T-helper 9 cell (primary cell): ENCODE data around the gene SMOC2.

Experiments
- DNase-seq: peaks from one replicate; pipeline ENCODE4 v3.0.0-alpha.2; 2020

The SMOC2 gene

DNA sequence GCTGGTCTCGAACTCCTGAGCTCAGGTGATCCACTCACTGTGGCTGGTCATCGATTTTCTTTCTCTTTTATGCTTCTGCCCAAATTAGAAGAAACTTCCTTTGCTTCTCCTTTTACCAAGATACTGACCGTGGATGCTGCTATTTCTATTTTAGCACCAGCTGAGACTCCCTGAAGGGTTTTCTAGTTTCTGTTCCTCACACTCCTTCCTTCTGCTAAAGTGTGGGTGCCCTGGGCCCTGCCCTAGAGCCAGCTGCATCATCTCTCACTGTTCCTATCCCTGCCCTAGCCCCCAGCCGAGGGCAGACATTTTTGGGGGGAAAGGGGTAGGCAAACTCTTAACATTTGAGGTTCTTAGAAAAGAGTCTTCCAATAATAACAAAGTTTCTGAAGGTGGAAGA, 6.3 kb downstream of the SMOC2 start:
- DNase-seq: no peak

DNA sequence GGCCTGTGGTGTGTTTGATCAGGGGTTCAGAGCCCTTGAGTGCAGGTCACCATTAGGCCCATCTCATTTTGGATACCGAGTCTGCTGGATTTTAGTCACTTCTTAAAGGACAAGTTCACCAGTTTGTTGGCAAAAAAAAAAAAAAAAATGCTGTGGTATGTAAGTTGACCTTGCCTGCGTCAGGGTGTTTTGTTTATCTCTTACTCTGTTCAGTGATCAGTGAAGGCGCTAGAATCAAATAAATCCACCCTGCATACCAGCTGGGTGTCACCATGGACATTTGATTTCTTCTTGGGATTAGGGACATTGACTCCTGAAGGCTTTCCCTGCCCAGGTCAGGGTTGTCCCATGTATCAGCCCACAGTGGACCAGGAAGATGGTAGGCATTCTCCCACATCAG, 6.7 kb downstream of the SMOC2 start:
- DNase-seq: no peak

GRCh38 chr6:168448243-168448855, 7.4 kb downstream of the SMOC2 start:
- DNase-seq: no peak

DNA sequence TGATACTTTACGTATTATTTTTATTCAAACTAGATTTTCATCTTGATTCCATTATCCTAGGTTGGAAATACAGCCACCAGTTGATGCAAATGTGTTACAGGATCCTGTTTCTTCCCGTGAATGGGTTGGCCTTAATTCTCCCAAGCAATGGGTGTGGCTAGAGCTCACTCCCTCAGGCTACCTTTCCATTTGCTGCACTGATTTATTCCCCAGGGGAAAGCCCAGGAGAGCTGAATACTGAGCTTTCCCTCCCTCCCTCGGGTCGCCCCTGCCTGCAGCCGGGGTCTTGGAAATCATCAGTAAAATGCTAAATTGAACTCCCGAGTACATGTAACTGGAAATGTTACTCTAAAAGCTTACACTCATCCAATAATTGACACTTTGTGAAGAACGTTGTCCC, 9.9 kb downstream of the SMOC2 start:
- DNase-seq: no peak

DNA sequence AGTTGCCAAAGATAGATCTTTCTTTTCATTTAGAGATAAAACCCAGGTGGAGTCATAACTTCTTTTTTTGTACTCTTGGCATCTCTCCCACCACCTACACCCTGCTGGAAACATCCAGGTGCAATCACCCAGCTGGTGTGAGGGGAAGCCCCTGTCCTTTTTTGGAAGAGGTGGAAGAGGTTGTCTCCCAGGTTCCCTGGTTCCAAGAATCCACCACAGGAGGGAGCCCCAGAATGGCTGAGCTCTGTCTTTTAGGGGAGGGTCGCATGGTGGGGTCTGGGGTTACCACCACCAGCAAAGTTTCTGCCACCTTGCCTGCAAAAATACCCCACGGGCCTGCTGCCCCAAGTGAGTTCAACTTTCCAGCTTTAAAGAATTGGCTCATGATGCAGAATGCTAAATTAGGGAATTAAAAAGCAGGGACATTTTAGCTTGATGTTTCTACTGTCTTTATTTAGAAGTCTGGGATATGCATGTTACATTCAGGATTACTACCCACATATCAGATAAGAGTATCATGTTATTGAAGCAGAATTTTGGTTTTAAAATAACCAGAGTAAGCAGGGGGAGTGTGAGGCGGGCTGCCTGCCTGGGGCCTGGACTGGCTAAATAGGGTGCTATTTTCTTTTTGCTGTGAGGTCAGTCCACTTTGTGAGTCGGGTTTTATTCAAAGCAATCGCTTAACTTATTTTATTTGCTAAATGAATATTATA, 11.0 kb downstream of the SMOC2 start:
- no peak for DNase-seq

DNA sequence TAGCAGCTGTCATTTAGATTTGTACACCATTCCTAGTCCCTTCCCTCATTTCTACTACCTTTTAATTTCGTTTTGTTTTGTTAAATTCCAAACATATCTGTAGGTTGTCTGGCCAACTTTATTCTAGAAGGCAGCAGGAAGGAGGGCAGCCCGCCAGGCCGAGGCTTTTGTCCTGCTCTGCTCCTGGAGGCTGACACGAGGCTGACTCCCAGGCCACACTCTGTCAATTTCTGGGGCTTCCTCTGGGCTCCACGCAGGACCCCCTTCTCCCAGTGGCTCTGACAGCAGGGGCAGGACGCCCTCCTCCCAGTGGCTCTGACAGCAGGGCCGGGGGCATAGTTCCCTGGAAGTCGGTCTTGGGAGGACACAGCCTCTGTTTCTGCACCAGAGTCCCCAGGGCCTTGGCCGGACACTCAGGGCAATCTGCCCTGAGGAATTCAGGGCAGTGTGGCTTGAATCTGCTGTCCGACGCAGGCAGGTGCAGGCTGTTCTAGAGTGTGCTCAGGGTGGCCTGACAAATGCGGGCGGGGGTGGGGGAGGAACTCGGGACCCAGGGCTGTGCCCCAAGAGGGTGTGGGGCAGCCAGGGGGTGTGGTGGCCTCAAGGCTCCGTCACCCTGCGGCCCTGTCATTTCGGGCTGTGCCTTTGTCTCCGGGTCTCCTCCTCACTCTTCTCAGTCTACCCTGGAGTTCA, 11.8 kb downstream of the SMOC2 start:
- DNase-seq: no peak

- DNase-seq: no peak
Measured at GRCh38 chr6:168455847-168456530, 15.0 kb downstream of the SMOC2 start.

DNA sequence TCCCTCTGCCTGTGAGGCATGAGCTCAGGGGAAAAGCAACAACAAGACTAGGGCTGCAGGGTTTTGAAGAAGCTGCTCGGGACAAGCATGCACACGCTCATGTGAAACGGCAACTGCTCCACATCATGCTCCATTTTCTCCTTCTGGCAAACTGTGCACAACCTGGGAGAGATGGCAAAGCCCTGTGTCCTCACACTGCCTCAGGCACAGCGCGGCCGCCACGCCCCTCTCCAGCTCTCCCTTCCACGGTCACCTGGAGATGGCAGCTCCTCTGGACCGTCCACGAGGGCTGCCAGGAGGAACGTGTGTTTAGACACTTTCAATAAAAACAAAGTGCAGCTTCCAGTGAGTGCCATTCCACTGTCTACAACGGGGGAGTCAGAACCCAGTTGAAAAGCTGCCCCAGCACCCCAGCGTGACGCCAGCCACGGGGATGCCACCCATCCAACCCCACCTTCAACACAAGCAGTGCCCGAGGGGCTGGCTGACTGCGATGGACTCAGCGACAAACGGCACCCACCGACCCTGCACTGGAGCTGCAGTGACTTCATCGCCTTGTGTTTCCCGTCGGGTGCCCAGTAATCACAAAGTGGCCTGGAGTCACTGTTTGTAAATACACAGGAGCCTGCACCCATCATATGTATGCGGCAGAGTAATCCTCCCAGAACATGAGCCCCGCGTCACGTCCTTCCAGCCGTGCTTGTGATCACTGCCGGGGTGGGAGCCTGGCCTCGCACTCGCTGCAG, 16.1 kb downstream of the SMOC2 start:
- DNase-seq: no peak

DNA sequence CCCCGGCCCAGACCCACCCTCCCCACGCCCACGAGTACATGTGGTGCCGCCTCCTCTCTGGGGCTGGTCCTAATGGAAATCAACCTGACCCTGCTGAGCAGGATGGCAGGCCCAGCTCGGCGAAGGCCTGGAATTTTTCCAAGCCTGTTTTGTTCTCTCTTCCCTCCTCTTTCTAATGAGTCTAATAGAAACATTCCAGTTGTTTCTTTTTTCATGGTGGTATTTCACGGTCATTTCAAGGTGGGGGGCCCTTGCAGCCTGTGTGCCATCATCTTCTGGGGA, 16.6 kb downstream of the SMOC2 start:
- DNase-seq: no peak

DNA sequence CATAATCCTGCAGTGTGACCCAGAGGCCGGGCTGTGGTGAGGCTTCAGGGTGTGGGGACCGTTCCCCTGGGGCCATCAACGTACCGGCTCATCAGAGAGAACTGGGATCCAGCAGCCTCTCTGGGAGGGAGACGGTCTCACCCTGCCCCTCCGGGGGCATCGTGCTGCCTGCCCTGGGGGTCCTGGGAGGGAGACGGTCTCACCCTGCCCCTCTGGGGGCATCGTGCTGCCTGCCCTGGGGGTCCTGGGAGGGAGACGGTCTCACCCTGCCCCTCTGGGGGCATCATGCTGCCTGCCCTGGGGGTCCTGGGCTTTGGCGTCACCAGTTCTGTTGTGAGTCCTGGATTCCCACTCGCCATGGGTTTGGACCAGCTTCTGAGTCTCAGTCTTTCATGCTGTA, 17.1 kb downstream of the SMOC2 start:
- DNase-seq: no peak

DNA sequence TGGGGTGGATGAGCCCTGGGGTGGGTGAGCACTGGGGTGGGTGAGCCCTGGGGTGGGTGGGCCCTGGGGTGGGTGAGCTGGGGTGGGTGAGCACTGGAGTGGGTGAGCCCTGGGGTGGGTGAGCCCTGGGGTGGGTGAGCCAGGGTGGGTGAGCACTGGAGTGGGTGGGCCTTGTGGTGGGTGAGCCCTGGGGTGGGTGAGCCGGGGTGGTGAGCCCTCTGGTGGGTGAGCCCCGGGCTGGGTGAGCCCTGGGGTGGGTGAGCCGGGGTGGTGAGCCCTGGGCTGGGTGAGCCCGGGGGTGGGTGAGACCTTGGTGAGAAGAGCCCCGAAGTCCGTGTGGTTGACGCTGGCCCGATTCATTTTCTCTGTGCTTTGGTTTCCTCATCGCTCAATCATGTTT, 18.6 kb downstream of the SMOC2 start:
- no peak for DNase-seq

DNA sequence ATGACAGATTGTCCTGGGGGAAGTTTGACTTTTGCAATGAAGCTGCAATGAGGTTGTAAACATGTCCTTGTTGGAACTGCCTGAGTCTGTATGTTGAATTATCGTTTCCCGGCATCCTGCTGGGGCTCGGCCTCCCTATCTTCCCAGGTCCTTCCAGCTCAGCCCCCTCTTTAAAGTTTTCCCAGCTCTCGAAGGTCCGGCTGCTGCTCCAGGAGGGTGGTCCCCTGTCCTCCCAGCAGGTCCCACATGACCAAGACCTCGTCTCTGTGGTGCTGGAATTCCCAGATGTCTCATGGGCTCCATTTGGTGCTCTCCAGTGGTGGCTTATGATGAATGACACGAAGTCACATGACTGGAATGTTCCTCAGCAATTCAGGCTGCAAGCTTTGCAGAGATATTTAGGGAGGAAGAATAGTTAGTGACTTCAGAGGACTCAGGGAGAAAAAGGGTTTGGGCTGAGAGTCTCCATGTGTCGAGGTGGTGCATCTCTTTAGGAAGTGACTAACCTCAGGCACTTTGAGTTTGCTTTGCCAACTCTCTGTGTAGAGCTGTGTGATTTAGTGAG, 21.4 kb downstream of the SMOC2 start:
- DNase-seq: no peak

GRCh38 chr6:168464546-168464945, 23.6 kb downstream of the SMOC2 start:
- no peak for DNase-seq

- no peak for DNase-seq
Measured at GRCh38 chr6:168468045-168468444, 27.1 kb downstream of the SMOC2 start.

DNA sequence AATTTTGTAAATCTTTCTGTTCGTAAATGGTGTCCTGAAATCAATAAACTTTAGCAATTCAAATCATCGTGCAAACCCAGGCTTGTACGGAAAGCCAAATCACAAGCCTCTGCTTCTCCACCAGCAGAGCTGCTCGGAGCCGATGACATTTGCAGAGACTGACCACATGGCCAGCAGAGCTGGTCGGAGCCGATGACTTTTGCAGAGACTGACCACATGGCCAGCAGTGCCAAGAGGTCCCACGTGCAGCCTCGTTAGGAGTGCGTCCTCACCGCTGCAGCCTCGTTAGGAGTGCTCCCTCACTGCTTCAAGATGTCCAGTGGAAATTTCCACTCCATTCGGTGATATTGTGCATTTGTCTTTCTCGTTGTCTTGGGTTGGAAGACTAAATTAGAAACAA, 28.5 kb downstream of the SMOC2 start:
- no peak for DNase-seq

GRCh38 chr6:168469926-168470325, 28.9 kb downstream of the SMOC2 start:
- DNase-seq: no peak

GRCh38 chr6:168472363-168472762, 31.4 kb downstream of the SMOC2 start:
- no peak for DNase-seq

DNA sequence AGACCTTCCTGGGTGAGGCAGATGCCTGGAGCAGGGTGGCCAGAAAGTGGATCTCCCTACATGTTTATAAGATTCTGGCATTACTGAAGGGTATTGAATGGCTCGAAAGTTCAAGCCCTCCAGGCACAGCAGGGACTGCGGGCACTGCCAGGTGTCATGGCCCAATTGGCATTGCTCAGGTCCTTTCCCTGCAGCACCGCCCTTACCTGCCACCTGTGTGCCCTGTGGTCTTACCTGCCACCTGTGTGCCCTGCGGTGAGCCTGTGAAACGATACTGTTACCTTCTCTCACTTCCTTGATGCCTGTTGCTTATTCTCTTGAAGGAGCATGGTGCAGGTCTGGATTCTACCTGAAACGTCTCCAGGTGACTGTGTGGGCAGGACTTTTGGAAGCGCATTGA, 32.2 kb downstream of the SMOC2 start:
- DNase-seq: no peak

DNA sequence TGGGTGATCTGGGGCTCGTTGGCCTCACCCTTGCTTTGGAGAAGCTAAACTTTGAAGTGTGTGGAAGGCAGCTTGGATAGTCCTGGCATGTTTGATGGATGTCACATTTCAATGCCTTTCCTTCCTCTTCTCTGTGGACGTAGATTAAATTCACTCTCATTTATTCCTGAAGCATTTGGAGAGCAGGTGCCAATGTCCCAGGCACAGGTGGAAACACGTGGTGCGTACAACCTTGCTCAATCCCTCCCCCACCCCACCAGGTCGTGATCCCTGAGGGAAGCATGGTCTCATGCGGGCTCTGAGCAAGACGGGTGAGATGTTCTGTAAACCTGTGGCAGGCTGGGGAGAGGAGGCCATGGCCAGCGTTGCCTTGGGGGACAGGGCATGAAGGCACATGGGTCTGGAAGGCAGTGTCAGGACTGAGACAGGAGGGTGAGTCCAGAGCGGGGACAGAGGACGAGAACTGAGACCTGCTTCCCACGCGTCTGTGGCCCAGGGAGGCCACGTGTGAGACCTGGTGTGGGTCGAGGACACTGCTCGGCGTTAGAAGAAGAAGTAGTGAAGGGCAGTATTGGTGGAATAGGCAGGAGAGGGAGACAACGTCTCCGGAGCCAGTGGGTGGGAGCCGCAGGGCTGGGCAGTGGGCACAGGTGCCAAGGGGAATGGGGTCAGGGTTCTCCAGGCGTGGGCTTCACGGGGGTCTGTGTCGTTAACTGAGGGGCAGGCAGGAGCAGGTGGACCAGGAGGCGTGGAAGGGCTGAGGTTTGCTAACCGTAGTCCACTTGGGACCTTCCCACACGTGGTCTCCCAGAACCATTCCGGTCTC, 34.4 kb downstream of the SMOC2 start:
- DNase-seq: no peak

GRCh38 chr6:168479421-168479820, 38.4 kb downstream of the SMOC2 start:
- DNase-seq: no peak

DNA sequence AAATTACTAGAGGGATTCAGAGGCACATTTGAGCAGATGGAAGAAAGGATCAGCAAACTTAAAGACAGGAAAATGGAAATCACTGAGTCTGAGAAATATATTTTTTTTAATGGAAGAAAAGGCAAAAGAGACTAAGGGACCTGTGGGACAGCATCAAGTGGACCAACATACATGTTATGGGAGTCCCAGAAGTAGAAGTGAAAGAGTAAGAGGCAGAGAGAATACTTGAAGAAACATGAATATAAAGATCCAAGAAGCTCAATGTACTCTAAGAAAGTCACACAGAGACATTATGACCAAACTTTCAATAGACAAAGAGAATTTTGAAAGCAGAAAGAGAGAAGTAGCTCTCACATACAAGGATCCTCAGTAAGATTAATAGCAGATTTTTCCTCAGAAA, 39.5 kb downstream of the SMOC2 start:
- no peak for DNase-seq

GRCh38 chr6:168485818-168486217, 44.8 kb downstream of the SMOC2 start:
- no peak for DNase-seq
